ENCODE results near the gene AMPD3.

- TF ChIP-seq CTCF (IDR thresholded peaks at IDR 0.05) (no peak), POLR2AphosphoS5 (IDR thresholded peaks at IDR 0.05; ENCODE audit: low read depth, low read length) (no peak), TCF7L2 (IDR thresholded peaks at IDR 0.05; ENCODE audit: low read depth, low read length) (no peak), SIN3A (IDR thresholded peaks at IDR 0.05; ENCODE audit: borderline replicate concordance, insufficient read depth, low read depth, low read length) (no peak)
- TF ChIP-seq, protein P1, sequence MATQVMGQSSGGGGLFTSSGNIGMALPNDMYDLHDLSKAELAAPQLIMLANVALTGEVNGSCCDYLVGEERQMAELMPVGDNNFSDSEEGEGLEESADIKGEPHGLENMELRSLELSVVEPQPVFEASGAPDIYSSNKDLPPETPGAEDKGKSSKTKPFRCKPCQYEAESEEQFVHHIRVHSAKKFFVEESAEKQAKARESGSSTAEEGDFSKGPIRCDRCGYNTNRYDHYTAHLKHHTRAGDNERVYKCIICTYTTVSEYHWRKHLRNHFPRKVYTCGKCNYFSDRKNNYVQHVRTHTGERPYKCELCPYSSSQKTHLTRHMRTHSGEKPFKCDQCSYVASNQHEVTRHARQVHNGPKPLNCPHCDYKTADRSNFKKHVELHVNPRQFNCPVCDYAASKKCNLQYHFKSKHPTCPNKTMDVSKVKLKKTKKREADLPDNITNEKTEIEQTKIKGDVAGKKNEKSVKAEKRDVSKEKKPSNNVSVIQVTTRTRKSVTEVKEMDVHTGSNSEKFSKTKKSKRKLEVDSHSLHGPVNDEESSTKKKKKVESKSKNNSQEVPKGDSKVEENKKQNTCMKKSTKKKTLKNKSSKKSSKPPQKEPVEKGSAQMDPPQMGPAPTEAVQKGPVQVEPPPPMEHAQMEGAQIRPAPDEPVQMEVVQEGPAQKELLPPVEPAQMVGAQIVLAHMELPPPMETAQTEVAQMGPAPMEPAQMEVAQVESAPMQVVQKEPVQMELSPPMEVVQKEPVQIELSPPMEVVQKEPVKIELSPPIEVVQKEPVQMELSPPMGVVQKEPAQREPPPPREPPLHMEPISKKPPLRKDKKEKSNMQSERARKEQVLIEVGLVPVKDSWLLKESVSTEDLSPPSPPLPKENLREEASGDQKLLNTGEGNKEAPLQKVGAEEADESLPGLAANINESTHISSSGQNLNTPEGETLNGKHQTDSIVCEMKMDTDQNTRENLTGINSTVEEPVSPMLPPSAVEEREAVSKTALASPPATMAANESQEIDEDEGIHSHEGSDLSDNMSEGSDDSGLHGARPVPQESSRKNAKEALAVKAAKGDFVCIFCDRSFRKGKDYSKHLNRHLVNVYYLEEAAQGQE (IDR thresholded peaks at IDR 0.05; ENCODE audit: insufficient read depth in 1 of 2, low read depth in 2 of 2, low read length in 1 of 2), result no peak
Measured at GRCh38 chr11:10488934-10489691, 34.0 kb downstream of the AMPD3 start.

All from Panc1 (cell line).